NCI-H1436 (cell line): Measurements from ENCODE around the gene DNAH2.

Experiments
- DNase-seq: peaks from one replicate; lab custom pipeline; 2025; lab: John Stamatoyannopoulos, UW

The DNAH2 gene

DNA sequence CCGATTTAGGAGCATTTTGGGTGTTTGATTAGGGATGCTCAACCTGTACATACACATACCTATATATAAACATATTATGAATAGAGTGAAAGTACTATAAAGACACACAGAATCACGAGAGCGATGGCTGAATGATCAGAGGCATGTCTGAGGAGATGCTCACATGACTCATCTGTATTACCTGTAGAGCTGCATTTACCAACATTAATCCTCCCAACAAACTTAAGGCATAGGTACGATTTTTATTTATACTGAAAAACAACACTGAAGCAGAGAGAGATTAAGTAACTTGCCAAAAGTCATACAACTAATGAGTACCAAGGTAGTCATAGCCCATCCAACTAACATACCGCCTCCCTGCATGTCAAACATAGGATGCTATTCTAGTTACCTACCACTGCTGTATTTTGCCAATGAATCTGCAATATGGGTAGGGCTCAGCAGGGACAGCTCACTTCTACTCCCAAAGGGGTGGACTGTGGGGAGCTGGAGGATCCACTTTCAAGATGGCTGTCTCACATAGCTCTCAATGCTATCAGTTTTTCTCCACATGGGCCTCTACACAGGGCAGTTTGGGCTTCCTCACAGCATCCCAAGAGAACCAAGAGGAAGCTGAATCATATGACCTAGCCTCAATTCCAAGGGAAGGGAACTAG is 147.6 kb downstream of the DNAH2 start:
- no peak for DNase-seq

DNA sequence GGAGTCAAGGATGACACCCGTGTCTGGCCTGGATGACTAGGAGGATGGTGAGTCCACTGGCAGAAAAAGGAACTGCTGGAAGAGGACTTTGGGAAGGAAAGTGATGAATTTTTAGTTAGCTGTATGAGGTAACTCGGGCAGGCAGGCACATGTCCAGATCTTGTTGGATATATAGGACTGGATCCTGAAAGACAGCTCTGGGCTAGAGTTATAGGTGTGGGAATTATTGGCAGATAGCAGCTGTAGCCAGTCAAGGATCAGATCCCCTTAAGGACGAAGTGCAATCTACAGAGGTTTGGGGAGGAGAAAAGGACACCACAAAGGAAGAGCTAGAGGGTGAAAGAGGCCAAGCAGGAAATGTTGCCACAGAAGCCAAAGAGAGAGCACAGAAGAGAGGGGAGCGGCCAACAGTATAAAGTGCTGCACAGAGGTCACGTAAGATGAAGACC is 150.4 kb downstream of the DNAH2 start:
- no peak for DNase-seq

DNA sequence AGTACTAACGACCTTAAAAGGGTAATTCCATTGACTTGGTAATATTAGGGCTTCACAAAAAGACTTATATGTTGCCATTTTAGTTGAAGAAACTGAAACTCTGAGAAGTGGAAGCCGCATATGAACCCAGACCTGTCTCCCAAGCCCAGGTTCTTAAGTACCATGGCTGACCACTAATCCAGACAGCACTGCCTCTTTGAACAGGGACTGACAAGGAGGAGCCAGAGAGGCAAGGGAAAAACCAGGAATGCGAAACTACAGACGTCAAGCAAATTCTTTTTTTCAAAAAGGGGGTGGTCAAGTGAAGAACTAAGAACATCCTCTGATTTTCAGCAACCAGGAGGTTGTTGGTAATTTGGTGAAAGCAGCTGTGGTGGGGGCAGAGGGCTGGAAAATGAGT is 155.5 kb downstream of the DNAH2 start:
- DNase-seq, result no peak

DNA sequence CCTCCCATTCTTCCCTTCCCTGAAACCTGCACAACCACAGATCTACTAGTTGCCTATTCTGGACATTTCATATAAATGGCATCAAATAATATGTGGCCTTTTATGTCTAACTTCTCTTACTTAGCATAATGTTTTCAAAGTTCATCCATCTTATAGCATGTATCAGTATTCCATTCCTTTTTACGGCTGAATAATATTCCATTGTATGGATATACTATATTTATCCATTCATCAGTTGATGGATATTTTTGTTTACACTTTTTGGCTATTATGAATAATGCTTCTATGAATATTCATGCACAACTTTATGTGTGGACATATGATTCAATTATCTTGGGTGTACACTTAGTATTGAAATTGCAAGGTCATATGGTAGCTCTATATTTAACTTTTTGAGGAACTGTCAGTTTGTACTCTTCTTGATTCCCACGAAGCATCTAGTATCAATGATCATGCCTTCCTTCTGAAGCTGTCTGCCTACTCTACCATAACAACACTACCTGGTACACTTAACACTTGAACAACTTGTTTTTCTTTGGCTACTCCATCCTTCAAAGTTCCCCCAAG is 158.3 kb downstream of the DNAH2 start:
- DNase-seq, result no peak

DNA sequence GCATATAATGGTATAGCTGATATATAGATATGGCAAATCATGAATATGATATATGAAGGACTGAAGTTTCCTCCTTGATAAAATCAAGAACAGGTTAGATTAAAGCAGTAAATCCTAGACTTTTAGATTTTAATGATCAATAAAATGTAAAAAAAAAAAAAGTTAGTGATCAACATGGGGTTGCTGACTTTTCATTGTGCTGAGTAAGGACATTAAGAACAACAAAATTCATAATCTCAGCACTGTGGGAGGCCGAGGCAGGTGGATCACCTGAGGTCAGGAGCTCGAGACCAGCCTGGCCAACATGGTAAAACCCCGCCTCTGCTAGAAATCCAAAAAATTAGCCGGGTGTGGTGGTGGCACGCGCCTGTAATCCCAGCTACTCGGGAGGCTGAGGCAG is 160.7 kb downstream of the DNAH2 start:
- DNase-seq, result no peak

DNA sequence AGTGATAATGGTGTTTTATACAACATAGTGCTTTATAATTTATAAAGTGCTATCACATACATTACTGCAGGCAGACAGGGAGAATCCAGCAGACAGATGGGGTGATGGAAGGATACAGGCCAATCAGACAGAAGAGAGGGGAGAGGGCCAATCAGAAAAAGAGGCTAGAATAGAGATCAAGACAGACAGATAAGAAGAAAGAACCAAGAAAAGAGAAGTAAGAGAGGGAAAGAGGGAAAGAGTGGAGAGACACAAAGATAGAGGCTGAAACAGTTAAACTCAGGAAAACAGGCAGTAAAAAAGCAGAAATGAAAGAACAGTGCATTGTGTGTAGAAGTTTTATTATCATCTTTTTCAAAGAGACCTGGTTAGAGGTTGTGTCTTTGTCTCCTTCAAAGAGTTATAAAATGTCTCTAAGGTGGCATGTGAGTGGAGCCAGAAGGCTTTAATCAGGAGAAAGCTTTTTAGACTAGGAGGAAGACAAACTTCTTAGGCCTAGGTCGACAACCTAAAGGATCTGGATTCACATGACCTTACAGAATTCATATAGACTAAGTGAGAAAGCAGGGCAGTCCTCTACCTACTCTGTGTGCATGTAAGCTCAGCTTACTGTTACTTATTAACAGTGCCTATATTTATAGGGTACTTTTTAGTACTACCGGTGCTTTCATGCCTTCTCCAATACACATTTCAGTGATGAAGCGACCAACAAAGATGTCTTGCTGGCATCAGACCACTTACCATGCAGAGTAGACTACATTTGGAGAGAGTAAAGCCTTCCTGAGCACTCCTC is 162.7 kb downstream of the DNAH2 start:
- DNase-seq, result no peak

DNA sequence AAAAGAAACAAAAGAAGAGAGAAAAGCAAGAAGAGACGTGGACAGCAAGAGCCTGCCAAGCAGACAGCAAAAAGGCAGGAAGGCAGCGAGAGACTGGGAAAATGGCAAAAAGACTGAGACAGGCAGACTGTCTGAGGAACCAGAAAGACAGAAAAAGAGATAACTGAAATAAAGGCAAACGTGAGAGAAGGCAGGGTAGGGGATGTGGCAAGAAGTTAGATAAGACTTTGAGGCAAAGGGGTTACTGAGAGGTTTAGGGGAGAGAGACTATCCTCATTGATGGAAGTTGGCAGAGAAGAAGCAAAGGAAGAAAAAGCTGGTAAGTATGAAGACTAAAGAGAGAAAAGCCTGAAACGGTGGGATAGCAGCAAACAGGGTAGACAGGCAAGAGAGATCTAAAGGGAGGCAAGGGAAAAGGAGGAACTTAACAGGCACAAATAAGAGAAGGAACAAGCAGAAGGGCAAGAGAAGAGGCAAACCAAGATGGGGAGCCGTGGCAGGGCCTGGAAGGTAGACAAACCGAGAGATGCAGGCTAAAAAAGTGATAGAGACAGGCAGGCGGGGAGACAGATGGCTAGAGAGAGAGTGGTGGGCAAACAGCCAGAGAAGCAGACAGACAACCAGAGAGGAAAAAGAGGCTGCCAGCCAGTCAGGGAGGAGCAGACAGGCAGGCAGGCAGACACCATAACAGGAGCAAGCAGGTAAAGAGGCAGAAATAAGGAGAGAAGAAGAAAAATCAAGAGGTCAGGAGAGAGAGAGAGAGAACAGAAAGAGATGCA is 163.9 kb downstream of the DNAH2 start:
- DNase-seq, result no peak

DNA sequence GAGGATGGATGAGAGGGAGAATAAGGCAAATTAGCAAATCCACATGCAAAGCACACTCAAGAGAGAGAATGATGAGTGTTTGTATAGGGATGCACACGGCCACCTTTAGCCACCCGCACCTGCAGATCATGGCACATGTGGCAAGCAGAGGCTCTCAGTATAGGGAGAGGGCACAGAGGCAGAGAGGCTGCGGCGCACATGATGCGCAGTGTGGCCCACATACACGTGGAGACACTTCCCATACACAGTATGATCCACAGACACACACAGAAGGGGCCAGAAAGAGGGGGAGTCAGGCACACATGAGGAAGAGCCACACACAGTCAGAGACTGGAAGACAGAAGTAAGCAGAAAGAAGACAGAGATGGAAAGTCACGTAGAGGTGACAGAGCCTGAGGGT is 164.5 kb downstream of the DNAH2 start:
- no peak for DNase-seq

DNA sequence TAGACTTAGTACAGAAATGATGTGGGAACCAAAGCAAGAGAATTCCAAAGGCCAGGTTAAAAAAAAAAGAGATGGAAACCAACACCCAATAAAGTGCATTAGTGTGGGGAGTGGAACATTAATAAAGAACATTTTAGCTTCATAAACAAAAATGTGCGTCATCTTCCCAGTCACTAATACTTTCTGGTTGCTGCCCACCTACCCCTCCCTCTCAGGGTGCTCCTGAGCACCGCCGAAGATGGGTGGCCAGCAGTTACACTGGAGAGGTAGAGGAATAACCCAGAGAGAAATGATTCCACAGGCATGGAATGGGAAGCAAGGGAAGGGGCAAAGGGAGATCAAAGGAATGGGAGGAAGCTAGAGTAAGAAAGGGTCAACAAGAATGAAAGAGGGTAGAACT is 165.1 kb downstream of the DNAH2 start:
- no peak for DNase-seq
